GM21786 (cell line): ENCODE measurements around the gene TIGD4.

Source experiments
- ATAC-seq: cut with Tn5 transposase; IDR thresholded peaks from one replicate; pipeline ENCODE4 v1.9.1; 2021; ENCODE audit not compliant: unreplicated experiment

Gene TIGD4

DNA sequence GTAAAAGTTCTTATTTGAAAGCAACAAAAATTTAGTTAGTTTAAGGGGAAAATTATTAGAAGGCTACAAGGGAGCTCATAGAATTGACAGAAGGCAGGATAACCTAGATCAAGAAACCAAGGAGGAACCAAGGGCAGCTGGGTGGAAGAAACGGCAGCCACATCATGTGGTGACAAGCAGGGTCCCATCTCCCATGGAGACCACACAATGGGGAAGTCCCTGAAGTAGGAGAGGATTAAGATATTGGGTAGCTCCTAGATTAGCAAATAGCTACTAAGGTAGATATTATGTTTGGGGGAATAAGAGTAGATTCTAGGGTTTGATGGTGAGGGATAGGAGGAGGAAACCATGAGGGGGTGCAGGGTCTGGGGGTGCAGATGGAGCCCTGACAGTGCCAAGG, 51.7 kb downstream of the TIGD4 start:
- no peak for ATAC-seq

DNA sequence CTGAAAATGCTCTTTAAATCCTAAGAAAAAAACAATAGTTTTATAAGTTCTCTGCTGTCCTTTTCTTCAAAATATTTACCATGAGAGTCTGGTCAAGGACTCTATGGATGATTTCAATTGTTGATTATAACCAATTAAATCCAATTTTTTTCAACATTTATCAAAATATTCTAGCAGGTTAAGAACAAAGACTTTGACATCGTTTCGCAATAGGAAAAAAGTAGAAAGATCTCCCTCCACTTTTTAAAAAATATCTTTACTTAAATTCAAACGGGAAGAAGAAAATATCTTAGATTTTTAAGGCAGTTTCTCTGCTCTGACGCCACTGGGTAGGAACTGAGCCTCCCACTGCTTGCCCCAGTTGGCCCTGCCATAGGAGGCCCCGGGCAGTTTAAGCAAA, 55.0 kb downstream of the TIGD4 start:
- no peak for ATAC-seq

DNA sequence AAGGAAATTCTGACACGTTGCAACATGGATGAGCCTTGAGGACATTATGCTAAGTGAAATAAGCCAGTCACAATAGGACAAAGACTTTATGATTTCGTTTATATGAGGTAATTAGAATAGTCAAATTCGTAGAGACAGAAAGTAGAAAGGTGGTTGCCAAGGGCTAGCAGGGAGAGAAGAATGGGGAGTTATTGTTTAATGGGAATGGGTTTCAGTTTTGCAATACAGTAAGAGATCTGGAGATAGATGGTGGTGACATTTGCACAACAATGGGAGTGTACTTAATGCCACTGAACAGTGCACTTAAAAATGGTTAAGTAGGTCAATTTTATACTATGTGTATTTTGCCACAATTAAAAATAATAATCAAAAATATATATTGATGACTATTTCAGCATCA, 56.3 kb downstream of the TIGD4 start:
- ATAC-seq: no peak

- no peak for ATAC-seq
These were observed 59.6 kb downstream of the TIGD4 start for GRCh38 chr4:152719801-152720556.
